ENCODE data around the gene AUTS2.

The AUTS2 gene

DNA sequence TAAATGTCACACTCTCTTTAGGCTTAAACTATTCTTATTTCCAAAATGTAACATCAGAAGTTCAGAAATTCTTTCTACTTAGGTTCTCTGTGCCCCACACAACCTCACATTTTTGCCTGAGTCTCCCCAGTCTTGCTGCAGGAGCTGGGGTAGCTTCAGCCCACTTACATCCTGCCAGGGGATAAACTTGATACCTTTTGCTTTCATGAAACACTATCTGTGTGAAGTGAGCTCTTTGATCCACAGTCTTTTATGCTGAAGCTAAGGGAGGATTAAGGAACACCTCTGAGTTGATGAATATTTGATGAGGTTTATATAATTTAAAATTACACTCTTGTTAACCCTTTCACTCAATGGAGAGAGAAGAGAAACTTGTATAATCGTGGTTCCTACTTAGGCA lies 341.0 kb downstream of the AUTS2 start:
- DNase-seq (ENCODE audit: low spot score): no peak

DNA sequence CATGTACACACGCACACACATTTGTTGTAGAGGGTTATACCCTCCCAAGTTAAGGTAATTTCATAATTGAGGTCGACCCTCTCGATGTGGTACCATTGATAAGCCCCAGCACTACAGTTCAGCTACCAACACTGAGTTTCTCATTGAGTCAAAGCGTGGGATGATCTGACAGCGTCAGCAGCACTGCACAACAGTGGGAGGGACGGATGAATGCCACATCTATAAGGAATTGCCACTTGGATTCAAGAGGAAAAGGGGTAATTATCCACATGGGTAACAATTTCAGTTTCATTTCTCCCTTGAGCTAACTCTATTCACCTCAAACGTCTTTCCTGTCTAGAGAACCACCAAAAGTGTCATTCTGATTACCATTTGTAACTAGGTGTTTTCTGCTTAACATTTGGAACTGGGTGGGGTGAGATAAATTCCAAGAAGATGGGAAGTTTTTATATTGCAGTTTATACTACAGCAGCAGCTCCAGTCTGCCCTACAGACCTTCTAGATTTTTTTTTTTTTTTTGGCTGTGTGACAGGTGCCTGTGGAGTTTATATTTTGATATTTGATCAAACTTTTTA lies 342.9 kb downstream of the AUTS2 start:
- no peak for DNase-seq (ENCODE audit: low spot score)

DNA sequence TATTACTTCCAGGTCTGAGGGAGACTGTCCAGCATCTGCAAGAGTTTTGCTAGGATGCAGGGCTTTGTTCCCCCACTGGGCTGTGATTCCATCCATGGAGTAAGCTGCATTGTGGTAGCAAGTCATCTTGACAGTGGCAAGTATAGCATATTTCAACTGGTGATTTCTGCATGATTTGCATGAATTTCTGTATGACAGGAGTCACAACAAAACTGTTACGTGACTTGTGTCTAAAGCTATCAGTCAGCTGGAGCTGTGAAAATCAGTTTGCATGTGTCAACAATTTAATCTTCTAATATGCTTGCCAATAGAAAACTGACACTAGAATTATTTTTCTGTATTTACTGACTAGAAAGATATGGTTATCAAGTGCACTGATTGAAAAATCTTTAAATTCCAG lies 344.3 kb downstream of the AUTS2 start:
- DNase-seq (ENCODE audit: low spot score): no peak

DNA sequence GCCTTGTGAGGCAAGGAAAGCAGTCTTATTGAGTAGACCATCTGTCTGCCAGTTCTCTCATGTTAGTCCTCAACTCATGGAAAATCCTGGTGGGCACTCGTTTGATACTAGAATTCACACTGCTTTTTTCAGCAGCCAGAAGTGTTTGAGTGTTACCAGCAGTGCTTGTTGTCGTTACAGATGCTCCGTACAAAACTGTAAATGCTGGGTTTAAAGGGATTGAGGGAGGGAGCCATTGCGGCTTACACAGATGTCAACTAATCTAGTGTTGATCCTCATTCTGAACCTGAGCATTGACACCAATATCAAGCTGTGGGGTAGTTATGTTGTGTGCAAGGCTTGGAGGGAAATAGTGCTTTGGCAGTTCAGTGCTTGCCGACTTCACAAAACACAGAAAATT lies 348.6 kb downstream of the AUTS2 start:
- no peak for DNase-seq (ENCODE audit: low spot score)

DNA sequence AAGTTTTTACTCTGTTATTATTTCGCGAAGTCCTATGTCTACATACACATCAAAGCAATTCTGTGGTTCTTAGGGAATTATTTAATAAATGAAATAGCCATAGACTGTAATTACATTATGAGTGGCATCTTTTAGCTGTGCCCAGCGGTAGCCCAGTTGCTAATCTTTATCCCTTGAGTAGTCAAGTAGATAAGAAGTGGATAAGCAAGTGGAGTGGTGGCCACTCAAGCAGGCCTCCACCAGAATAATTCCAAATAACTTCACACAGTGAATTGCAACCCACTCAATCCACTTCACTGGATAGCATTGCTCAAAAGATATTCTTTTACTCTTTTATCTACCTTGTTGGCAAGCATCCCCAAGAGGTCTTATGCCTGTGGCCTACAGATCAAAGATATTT lies 349.7 kb downstream of the AUTS2 start:
- no peak for DNase-seq (ENCODE audit: low spot score)

DNA sequence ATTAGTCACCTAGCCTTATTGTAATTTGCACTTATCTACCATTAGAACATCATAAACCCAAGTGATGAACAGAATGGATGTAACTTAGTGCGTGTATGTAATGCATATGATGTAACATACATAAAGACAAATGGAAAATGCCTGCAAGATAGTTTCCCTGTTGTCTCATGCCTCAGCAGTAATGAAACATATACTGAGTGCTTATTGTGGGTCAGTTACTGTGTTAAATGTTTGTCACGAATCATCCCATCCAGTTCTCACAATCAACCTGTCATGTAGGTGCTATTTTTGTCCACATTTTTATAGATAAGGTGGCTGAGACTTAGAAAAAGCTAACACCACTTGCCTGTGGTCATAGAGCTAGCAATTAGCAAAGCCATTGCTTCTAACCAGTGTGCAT lies 350.8 kb downstream of the AUTS2 start:
- DNase-seq (ENCODE audit: low spot score): no peak

DNA sequence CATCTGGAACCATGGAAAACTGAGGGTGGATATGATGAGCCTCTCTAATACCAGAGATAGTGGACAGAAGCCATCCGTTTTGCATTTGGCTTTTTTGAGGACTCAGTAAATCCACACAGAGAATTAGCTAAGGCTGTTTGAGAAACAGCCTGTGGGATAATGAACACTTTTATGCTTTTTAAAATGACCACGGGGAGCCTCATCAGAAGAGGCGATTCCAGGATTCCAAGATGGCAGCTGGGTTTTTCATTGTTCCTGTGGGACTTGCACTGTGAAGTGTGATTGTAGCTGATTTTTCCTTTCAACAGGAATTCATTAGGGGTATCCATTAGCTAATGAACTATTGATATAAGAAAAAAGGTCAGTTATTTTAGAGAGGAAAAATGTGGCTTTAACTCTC lies 353.2 kb downstream of the AUTS2 start:
- no peak for DNase-seq (ENCODE audit: low spot score)

DNA sequence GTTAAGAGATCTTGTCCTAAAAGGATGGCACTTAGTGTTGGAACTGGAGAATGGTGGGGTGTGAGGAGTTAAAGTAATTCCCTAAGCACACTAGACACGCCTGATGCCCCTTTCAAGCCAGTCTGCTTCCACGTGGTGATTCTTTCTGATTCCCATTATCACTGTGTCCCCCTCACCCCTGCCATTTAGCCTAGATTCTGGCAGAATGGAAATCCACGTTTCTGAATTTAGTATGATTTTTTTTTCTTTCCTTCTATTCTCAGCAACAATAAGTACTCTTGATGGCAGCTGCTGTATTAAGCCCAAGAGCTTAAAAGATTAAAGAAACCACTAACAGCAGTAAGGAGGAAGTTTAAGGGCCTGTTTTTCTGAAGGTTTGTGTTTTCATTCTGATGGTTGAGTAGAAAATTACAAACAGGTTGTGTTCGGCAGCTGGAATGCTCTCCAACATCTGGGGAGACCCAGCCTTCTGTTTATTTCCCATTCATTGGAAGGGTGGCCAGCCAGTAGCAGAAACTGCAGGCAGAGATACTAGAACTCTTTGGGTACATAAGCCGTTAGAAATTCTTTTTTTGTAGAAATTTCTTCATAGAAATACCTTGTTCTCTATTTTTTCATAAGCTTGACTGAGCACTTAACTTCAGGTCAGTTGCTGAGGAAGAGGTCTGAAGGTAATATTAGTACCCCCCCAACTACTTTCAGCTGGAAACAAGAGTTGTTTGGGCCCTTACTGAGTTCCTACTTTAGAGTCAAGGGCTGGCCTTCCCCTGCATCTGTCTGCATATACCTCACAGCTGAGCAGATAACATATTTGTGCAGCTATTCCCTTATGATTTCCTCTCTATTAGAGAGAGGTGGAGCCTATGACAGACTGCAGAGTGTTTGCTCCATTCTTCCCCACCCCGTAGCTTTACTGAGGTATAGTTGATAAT lies 355.1 kb downstream of the AUTS2 start:
- no peak for DNase-seq (ENCODE audit: low spot score)

DNA sequence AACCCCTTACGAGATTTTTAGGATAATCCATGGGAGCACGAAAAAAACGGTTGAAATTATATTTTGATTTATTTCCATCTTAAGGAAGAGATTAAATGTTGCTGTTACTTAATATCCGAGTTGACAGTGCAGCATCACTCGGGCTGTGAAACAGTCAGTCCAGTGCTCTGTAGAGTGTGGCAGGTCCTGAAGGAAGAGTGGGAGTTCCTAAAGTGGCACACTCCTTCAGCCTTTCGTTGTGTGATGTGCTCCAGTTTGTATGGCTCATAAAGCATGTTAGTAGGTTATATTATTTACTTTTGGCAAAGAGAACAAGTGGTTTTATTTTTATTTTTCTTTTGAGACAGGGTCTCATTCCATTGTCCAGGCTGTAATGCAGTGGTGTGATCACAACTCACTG lies 358.3 kb downstream of the AUTS2 start:
- DNase-seq (ENCODE audit: low spot score): no peak

DNA sequence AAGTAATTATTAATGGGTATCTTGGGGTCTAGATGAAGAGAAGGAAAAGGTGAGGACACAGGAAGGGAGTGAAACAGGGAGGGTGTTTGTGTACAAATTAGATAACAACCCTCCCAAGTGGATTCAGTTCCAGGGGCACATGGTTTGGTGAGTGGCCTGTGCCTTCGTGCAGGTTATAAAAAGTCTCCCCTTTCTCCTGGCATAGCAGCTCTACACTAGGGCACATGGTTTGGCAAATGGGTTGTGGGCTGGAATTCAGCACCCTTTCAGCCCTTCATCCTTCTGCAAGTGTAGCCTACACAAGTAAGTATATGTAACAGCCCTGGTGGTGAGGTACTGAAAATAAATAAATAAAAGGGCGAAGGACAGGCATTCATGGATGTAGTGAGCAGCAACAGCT lies 359.4 kb downstream of the AUTS2 start:
- no peak for DNase-seq (ENCODE audit: low spot score)

DNA sequence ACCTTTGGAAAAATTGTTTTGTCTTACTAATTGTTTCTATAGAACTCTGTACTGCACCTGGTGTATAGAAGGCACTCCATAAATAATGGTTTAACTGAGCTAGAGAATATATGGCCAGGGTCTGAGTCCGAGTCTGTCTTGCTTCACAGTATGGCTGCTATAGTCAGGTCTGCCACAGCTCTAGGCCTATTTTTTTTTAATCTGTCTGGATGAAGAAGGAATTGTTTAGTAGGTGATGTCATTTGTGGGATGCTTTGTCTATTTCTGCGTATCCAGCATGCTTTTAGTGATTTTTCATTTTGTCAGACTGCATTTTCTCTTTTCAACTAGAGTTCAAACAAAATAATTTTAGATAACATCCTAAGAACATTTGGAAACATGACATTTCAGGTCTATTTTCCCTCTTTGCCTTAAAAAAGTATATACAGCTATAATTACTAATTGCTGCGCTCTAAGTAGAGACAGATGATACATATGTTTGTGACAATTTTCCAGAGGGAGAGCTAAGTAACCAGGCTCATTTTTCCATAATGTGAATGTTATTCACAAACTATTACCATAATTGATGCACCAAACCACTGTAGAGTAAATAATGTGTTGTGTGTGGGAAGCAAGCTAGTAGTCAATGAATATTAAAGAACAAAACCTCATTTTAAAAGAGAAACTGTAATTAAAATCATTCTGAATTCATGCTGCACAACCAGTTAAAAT lies 361.7 kb downstream of the AUTS2 start:
- DNase-seq (ENCODE audit: low spot score): no peak

DNA sequence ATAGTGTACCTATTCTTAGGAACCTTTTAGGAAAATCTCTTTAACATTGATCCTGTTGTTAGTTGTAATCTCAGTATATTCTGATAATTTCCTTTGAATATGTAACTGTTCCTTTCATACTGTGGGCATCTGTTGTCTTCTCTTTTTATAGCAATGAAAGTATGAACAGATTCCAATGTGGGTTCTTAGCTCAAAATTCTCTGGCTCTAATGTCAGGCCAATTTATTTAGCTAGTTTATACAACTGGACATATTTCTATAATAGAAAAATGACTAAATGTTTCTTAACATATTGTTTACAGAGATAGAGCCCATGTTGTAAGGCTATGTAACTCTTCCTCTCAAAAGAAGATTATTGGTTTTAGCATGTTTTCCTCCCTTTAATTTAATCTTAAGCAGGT lies 363.2 kb downstream of the AUTS2 start:
- no peak for DNase-seq (ENCODE audit: low spot score)

DNA sequence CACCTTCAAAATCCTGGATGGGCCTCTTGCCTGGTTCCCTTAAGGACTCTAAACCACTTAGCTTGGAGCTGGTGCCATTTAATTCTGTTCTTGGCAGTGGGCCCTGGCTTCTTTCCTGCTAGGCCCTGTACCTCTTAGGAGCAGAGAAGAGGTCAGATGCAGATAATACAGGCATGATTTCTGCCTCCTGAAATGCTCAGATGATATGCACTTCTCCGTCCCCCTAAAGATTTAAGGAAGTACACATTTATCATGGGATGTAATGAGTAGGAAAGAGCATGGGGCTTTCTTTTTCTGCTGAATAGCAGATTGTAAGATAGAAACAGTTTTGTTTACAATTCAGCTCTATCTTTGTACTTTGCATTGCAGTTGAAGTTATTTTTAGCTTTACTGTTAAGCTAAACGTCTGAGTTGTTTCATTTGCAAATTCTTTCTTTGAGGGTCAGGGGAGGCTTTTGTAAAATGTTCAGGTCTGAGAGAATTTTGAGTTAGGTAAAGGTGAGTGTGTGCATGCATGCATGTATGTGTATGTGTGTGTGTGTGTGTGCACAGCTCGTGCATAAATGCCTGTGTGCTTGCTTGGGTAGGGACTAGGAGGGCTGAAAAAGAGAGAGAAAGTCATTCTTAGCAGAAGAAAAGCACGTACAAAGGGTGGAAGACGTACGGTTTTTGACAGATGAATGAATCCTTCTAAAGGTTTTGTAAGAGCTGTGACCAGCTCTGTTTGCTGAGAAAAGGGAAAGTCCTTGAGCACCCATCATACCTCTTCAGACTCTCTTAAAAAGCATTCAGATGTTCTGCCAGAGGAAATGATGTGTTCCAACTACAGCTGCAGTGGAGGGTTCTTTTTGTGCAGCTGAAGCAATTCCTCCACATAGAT lies 364.2 kb downstream of the AUTS2 start:
- DNase-seq (ENCODE audit: low spot score): no peak

DNA sequence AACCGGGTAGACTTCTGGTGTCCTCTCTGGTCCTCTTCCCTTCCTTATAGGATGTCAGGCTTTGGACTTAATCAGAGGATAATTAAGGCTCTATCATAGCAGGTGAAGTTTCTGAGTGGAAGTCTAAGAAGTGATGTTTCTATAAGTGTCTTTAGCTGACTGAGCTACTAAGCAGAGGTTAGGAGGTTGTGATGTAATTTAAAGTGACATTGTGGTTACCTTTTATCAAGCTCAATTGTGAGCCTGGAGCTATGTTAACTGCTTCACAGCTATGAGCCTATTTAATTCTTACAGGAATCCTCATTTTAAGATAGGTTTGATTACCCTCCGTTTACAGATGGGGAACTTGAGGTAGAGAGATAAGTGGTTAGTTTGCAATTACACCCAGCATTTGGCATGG lies 365.1 kb downstream of the AUTS2 start:
- DNase-seq (ENCODE audit: low spot score): no peak

DNA sequence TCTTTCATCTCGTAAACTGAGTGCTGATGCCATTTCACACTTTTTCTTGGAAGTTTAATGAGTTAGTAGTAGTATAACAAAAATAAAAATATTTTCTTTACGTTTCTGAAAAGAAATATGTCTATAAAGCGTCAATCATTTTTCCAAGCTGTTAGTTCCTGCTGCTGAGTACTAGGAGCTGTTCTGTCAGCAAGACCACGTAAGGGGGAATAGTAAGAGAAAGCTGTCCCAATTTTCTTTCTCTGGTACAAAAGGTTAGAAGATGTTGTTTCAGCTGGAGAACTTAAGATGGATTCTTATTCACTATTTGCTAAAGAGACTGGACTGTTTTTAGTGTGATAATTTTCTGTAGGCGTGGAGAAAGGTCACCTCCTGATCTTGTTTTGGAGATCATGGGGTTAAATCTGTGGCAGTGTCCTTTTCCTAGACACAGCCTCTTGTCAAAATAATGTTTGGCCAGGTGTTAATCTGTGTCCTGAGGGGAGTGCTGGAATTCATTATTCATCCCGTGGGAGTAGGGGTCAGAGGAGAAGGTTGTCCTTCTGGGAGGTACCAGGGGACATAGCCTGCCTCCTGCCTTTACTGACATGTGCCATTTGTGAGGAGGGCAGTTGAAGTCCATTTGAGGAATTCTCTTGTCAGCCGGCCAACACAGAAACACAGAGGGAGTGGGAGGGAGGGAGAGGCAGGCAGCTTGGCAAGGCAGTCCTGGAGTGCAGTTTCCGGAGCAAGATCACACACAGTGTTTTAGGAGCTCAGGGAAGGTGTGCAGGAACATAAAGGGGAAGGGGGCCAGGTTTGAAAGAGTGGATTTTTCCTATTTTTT lies 368.7 kb downstream of the AUTS2 start:
- no peak for DNase-seq (ENCODE audit: low spot score)

DNA sequence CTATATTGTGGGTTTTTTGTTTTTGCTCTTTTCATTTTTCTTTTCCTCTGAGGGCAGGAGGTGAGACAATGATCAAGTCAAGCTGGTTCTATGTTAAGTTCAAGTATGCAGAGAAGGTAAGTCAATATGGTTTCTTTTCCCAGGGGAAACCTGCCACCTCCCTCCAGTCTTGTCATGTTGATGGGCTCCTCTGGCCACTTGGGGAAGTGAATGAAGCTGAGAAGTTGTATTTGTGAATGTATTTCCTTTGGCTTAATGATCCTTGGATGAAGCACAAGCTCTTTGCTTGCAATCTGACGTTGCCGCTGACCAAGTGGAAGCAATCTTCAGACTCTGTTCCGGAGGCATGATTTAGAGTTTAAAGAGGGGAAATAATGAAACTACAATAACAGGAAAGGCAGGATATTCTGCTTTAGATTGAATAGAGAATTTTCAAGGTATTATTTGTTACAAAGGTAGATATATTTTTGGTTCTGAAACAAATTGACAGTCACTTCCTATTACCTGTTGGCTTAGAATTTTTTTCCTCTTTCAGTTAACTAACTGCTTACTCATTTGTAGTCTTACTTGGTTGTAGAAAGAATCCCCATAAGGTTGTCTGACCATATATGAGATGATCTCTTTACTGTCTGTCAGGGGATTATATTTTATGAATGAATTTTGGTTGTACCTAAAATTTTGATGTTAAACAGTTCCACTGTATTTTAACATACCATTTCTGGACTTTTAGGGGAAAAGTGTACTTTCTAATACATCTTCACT lies 369.6 kb downstream of the AUTS2 start:
- DNase-seq (ENCODE audit: low spot score): no peak

DNA sequence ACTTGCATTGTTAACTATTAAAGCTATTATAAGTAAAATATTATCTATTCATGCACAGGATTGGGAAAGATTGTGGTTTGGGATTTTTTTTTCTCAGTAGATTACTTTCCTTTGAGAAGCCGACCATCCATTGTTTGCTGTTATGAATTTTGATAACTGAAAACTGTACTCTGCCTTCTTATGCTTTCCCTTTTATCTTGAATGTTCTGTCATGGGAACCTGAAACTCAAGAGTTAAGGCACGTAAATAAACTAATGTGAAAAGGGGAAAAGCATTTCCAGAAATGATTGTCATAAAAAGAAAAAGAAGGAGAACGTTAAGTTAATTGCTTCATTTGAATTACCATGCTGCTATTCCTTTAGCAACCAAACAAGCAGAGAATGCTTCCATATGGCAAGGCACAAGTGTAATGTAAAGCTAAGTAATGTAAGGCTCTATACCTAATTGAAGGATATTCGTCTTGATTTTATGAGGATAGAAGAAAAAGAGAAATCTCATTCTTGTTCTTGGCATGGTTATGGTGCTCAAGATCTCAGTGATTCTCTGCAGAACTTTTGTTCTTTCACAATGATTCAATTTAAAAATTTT lies 370.8 kb downstream of the AUTS2 start:
- DNase-seq (ENCODE audit: low spot score): no peak

DNA sequence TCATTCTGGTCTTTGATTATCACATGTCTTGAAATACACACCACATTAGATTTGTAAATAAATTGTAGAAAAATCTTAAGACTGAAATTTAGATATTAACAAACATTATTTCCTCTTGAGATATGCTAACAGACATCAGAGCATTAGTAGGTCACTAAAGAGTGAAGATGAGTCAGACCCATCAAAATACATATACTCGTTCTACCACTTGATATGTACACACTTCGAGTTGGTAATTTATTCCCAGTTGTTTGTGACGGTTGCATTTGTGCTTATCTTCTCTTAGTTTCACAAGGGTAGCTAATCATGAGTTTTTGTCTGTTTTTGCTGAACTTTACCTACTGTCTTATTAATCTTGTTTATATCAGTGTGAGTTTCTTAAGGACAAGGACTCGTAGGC lies 383.4 kb downstream of the AUTS2 start:
- no peak for DNase-seq (ENCODE audit: low spot score)

DNA sequence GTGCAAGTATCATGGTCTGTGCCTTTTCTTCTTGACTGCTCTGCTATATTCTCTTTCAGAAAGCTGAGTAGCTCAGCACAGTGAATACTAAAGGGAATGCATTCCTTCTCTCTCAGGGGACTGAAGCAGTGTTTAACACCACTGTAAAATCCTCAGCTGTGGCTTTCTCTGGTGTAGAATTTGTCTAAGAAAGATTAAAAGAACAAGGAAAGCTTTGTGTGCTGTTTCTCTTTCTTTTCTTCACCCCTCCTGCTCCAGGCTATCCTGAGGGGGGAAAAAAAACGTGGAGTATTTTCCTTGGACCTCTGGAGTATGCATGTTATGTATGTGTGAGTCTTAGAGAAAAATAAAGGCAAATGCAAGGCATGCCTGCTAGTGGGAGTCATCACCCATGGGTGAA lies 383.9 kb downstream of the AUTS2 start:
- no peak for DNase-seq (ENCODE audit: low spot score)

DNA sequence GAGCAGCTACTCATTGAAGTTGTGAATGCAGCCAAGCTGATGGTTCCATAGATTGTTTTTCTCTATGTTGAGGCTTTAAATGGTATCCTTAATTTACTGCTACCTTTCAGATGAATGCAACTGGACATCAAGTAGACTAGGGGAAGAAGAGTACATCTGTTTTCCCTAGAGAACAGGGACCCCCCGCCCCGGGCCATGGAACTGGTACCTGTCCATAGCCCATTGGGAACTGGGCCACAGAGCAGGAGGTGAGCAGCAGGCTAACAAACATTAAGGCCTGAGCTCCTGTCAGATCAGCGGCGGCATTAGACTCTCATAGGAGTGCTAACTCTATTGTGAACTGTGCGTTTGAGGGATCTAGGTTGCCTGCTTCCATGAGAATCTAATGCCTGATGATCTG lies 391.3 kb downstream of the AUTS2 start:
- DNase-seq (ENCODE audit: low spot score): no peak
